ENCODE results near the gene CASP2. TPM values are rescaled to one million over a fixed set of nuclear protein-coding genes. Genes with fewer than 3 reads are reported as not detected.

The CASP2 gene
- total RNA-seq, 1 donor from 2014 or later, result 110 TPM

- Mint-ChIP-seq H3K4me3 (no peak overlapping the region), H3K9me3 (no peaks in the 10 kb centered on the region), H3K27me3 (ENCODE audit: insufficient read depth) (no peaks in the 10 kb centered on the region), H3K4me1 (ENCODE audit: low read depth) (peaks cover 35% of the 10 kb centered on the region), H3K27ac (no peak overlapping the region), H3K36me3 (ENCODE audit: low read depth) (peaks cover 34% of the 10 kb centered on the region)
- intact Hi-C loops (cut with micrococcal nuclease), result no loop called here
- no peak for DNase-seq (ENCODE audit: low spot score)
Measured at GRCh38 chr7:143272871-143273270, 15.3 kb upstream of the CASP2 start.

- Mint-ChIP-seq H3K4me3 (peak overlapping the region; percentile 61), H3K9me3 (no peaks in the 10 kb centered on the region), H3K36me3 (ENCODE audit: low read depth) (no peaks in the 10 kb centered on the region), H3K27me3 (ENCODE audit: insufficient read depth) (no peaks in the 10 kb centered on the region), H3K4me1 (ENCODE audit: low read depth) (peaks cover 41% of the 10 kb centered on the region), H3K27ac (peak overlapping the region; percentile 88)
- DNase-seq (ENCODE audit: low spot score), result no peak
- intact Hi-C loops (cut with micrococcal nuclease), result loop anchor here (1.0 to 10.0 kb wide), 4 partner anchors 8 to 1545 kb away; partner anchors contain the start of gene SSBP1
Measured at GRCh38 chr7:143279186-143280098, 8.7 kb upstream of the CASP2 start.

GRCh38 chr7:143280160-143280559 is 8.0 kb upstream of the CASP2 start:
- Mint-ChIP-seq H3K27ac (peak overlapping the region; percentile 88), H3K27me3 (ENCODE audit: insufficient read depth) (no peaks in the 10 kb centered on the region), H3K36me3 (ENCODE audit: low read depth) (no peaks in the 10 kb centered on the region), H3K9me3 (no peaks in the 10 kb centered on the region), H3K4me1 (ENCODE audit: low read depth) (peaks cover 46% of the 10 kb centered on the region), H3K4me3 (peak overlapping the region; percentile 61)
- intact Hi-C loops (cut with micrococcal nuclease), result loop anchor here (10.0 kb wide), 2 partner anchors 1535 to 1545 kb away; partner anchors contain the start of gene SSBP1
- DNase-seq (ENCODE audit: low spot score), result no peak

DNA sequence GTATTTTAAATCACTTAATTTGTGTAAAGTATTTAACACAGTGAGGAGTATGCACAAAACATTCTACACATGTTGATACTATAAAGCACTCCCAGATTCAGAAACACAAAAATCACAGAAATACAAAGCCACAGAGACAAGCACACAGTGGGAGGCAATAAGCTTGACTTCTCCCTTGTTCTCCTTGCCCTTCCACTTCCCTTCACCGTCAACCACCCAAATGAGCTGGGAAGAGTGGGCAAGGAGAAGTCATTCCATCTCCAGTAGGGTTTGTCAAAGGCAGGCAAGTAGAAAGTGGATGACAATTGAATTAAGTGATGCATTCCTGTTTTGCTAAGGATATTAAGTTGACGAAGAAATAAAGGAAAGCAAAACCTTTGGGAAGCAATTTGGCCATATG is 7.6 kb upstream of the CASP2 start:
- Mint-ChIP-seq H3K4me3 (peak overlapping the region; percentile 61), H3K4me1 (ENCODE audit: low read depth) (peaks cover 50% of the 10 kb centered on the region), H3K27me3 (ENCODE audit: insufficient read depth) (no peaks in the 10 kb centered on the region), H3K27ac (peak overlapping the region; percentile 88), H3K9me3 (no peaks in the 10 kb centered on the region), H3K36me3 (ENCODE audit: low read depth) (no peaks in the 10 kb centered on the region)
- DNase-seq (ENCODE audit: low spot score), result no peak
- intact Hi-C loops (cut with micrococcal nuclease), result loop anchor here (10.0 kb wide), 2 partner anchors 1534 to 1546 kb away; partner anchors contain the start of gene SSBP1

- DNase-seq (ENCODE audit: low spot score), result no peak
- Mint-ChIP-seq H3K27ac (peak overlapping the region; percentile 25), H3K27me3 (ENCODE audit: insufficient read depth) (no peaks in the 10 kb centered on the region), H3K4me1 (ENCODE audit: low read depth) (peaks cover 51% of the 10 kb centered on the region), H3K36me3 (ENCODE audit: low read depth) (no peaks in the 10 kb centered on the region), H3K4me3 (no peak overlapping the region), H3K9me3 (no peaks in the 10 kb centered on the region)
- intact Hi-C loops (cut with micrococcal nuclease), result loop anchor here (10.0 kb wide), 2 partner anchors 1533 to 1547 kb away; partner anchors contain the start of gene SSBP1
Measured at GRCh38 chr7:143281529-143281928, 6.6 kb upstream of the CASP2 start.

GRCh38 chr7:143282124-143282523 is 6.0 kb upstream of the CASP2 start:
- H3K4me1 Mint-ChIP-seq (ENCODE audit: low read depth), result peaks cover 56% of the 10 kb centered on the region
- intact Hi-C loops (cut with micrococcal nuclease), result loop anchor here (10.0 kb wide), 2 partner anchors 1533 to 1547 kb away; partner anchors contain the start of gene SSBP1

DNA sequence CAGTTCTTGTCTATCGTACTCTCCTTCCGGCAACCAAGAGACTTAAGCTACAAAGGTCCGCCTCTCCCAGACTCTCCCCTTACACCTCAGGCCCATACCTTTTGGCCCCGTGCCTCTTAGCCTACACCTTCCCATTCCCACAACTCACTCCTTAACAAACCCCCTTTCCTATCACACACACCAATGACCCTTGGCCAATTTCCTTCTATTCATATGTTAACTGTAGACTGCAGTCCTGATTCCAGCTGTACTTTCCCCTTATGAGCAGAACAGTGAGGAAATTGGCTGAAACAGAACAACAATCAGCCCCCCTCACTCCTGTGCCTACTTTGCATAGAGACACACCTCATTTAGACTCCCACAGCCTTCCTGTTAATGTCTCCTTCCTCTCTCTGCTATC is 4.8 kb upstream of the CASP2 start:
- DNase-seq (ENCODE audit: low spot score), result no peak
- peaks cover 3% of the 10 kb centered on the region for H3K36me3 Mint-ChIP-seq (ENCODE audit: low read depth)
- H3K27me3 Mint-ChIP-seq (ENCODE audit: insufficient read depth), result no peaks in the 10 kb centered on the region
- no peak overlapping the region for H3K27ac Mint-ChIP-seq
- H3K9me3 Mint-ChIP-seq, result peaks cover 4% of the 10 kb centered on the region
- intact Hi-C loops (cut with micrococcal nuclease), result loop anchor here (10.0 kb wide), 2 partner anchors 1531 to 1549 kb away; partner anchors contain the start of gene SSBP1
- no peak overlapping the region for H3K4me3 Mint-ChIP-seq
- H3K4me1 Mint-ChIP-seq (ENCODE audit: low read depth), result peaks cover 62% of the 10 kb centered on the region

More at GRCh38 chr7:143282124-143282523, 6.0 kb upstream of the CASP2 start:
- Mint-ChIP-seq H3K9me3 (peaks cover 4% of the 10 kb centered on the region), H3K36me3 (ENCODE audit: low read depth) (peaks cover 3% of the 10 kb centered on the region), H3K27ac (no peak overlapping the region), H3K27me3 (ENCODE audit: insufficient read depth) (no peaks in the 10 kb centered on the region), H3K4me3 (no peak overlapping the region)
- no peak for DNase-seq (ENCODE audit: low spot score)

DNA sequence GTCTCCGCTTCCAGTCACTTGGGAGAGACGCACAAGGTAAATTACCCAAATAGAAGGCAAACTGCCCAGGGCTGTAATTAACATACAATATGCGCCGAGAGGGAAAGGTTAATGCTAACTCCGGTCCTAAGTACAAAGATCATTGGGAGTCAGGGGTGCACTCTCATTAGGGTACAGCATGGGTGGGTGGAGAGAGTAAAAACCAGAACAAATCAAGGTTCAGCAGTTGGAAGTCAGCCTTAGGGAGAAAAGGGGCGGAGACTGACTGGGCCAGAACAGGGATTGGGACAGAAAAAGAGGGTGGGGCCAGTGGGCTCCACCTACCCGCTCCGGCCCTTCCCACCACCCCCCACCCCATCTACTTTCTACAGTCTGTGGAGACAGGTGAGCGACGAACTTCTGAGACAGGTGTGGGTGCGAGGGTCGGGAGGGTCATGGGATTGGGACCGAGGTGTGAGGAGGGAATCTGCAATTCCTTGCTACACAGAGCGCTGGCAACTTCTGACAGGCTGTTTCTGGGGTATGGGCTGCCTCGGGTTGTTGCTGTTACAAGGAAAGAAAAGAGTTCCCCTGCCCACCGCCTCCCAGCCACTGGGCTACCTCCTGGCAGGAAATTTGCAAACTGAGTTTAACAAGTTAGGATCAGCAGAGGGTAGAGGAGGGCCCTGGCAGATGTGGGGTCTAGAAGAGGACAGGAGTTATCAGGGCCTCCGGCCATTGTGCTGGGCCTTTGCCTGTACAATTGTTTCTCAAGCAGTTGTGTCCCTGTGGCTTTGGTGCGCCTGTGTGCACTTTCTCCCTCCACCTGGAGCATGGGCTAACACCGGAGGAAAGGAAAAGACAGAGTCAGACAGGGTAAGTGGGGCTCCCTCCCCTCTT is 3.3 kb upstream of the CASP2 start, which contains the start of gene TMEM139:
Gene TMEM139, plus strand, starts transcription at position 368 of the 879 bp plus-strand sequence. CDS start 1,000 bp downstream, outside the sequence.
- no peak within 1 kb of the TSS for H3K27ac Mint-ChIP-seq
- peaks cover 4% of the 10 kb centered on the region for H3K9me3 Mint-ChIP-seq
- H3K4me1 Mint-ChIP-seq (ENCODE audit: low read depth), result peaks cover 61% of the 10 kb centered on the region
- no peaks in the 10 kb centered on the region for H3K27me3 Mint-ChIP-seq (ENCODE audit: insufficient read depth)
- intact Hi-C loops (cut with micrococcal nuclease), result loop anchor here (5.0 to 10.0 kb wide), 3 partner anchors 617 to 1550 kb away; partner anchors contain the start of genes SSBP1 and TCAF1
- no peak within 1 kb of the TSS for H3K4me3 Mint-ChIP-seq
- no peak for DNase-seq (ENCODE audit: low spot score)
- peaks cover 13% of the 10 kb centered on the region for H3K36me3 Mint-ChIP-seq (ENCODE audit: low read depth)

GRCh38 chr7:143285470-143285778 is 2.7 kb upstream of the CASP2 start:
- no peak overlapping the region for H3K27ac Mint-ChIP-seq
- H3K4me1 Mint-ChIP-seq (ENCODE audit: low read depth), result peaks cover 61% of the 10 kb centered on the region
- no peak overlapping the region for H3K4me3 Mint-ChIP-seq
- no peaks in the 10 kb centered on the region for H3K27me3 Mint-ChIP-seq (ENCODE audit: insufficient read depth)
- peaks cover 4% of the 10 kb centered on the region for H3K9me3 Mint-ChIP-seq
- intact Hi-C loops (cut with micrococcal nuclease), result loop anchor here (5.0 to 10.0 kb wide), 3 partner anchors 617 to 1551 kb away; partner anchors contain the start of genes SSBP1 and TCAF1
- peaks cover 18% of the 10 kb centered on the region for H3K36me3 Mint-ChIP-seq (ENCODE audit: low read depth)
- no peak for DNase-seq (ENCODE audit: low spot score)

DNA sequence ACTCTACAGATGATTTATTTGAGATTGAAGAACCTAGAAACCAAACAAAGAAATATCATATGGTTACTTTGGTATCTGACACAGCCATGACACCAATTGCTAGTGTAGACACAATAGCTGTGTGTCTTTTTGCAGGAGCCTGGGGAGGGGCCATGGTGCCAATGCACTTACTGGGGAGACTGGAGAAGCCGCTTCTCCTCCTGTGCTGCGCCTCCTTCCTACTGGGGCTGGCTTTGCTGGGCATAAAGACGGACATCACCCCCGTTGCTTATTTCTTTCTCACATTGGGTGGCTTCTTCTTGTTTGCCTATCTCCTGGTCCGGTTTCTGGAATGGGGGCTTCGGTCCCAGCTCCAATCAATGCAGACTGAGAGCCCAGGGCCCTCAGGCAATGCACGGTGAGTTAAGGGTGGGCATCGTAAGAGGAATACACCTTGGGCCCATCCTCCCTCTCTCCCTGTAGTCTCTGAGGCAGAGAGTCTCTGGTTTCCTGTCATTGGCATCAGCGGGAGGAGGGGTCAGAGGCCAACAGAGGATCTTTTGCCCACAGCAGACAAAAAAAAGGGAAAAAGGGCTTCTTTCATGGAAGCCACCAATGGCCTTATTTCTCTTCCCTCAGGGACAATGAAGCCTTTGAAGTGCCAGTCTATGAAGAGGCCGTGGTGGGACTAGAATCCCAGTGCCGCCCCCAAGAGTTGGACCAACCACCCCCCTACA is 2.2 kb upstream of the CASP2 start:
- DNase-seq (ENCODE audit: low spot score), result no peak
- H3K9me3 Mint-ChIP-seq, result peaks cover 4% of the 10 kb centered on the region
- peaks cover 19% of the 10 kb centered on the region for H3K36me3 Mint-ChIP-seq (ENCODE audit: low read depth)
- no peaks in the 10 kb centered on the region for H3K27me3 Mint-ChIP-seq (ENCODE audit: insufficient read depth)
- intact Hi-C loops (cut with micrococcal nuclease), result loop anchor here (5.0 to 10.0 kb wide), 3 partner anchors 616 to 1551 kb away; partner anchors contain the start of genes SSBP1 and TCAF1
- H3K4me3 Mint-ChIP-seq, result no peak overlapping the region
- H3K4me1 Mint-ChIP-seq (ENCODE audit: low read depth), result peaks cover 62% of the 10 kb centered on the region
- no peak overlapping the region for H3K27ac Mint-ChIP-seq

DNA sequence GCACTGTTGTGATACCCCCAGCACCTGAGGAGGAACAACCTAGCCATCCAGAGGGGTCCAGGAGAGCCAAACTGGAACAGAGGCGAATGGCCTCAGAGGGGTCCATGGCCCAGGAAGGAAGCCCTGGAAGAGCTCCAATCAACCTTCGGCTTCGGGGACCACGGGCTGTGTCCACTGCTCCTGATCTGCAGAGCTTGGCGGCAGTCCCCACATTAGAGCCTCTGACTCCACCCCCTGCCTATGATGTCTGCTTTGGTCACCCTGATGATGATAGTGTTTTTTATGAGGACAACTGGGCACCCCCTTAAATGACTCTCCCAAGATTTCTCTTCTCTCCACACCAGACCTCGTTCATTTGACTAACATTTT is 1.6 kb upstream of the CASP2 start:
- Mint-ChIP-seq H3K27me3 (ENCODE audit: insufficient read depth) (no peaks in the 10 kb centered on the region), H3K4me3 (peak overlapping the region; percentile 43), H3K27ac (no peak overlapping the region), H3K9me3 (peaks cover 4% of the 10 kb centered on the region), H3K36me3 (ENCODE audit: low read depth) (peaks cover 23% of the 10 kb centered on the region), H3K4me1 (ENCODE audit: low read depth) (peaks cover 65% of the 10 kb centered on the region)
- intact Hi-C loops (cut with micrococcal nuclease), result loop anchor here (5.0 to 10.0 kb wide), 3 partner anchors 616 to 1552 kb away; partner anchors contain the start of genes SSBP1 and TCAF1
- DNase-seq (ENCODE audit: low spot score), result no peak
